ENCODE results near the gene MFSD11. TPM values are rescaled to one million over a fixed set of nuclear protein-coding genes. Genes with fewer than 3 reads are reported as not detected.

The MFSD11 gene
- total and polyA plus RNA-seq, 2 of the 8 experiments (the other 6 are each of a cell fraction or from before 2014, with no cell fraction given), result 17.7 to 19.8 TPM

DNA sequence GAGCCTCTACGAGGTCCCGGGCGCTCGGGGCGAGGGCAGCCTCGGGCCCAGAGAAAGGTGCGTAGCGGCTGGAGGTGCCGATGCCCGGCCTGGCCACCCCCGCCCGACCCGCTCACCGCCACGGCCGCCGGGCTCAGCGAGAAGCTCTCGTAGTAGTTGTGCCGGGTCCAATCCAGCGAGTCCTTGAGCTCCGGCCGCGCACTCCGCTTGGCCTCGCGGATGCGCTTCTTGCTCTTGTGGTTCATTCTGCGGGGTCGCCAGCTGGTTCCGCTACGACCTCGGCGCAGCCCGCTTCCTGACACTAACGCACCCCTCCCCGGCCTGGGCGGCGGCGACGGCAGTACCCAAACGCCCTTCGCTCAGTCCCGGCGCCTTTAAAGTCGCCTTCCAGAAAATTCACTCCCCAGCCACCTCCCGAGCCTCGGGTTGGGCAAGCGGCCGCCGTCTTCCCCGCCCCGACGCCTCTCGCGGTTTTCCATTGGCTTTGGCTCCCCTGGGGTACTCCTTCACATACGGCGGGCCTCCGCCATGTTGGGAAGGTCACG, 11.6 kb upstream of the MFSD11 start, which contains the start of gene JMJD6 (continued):
- TF ChIP-seq, protein P1, sequence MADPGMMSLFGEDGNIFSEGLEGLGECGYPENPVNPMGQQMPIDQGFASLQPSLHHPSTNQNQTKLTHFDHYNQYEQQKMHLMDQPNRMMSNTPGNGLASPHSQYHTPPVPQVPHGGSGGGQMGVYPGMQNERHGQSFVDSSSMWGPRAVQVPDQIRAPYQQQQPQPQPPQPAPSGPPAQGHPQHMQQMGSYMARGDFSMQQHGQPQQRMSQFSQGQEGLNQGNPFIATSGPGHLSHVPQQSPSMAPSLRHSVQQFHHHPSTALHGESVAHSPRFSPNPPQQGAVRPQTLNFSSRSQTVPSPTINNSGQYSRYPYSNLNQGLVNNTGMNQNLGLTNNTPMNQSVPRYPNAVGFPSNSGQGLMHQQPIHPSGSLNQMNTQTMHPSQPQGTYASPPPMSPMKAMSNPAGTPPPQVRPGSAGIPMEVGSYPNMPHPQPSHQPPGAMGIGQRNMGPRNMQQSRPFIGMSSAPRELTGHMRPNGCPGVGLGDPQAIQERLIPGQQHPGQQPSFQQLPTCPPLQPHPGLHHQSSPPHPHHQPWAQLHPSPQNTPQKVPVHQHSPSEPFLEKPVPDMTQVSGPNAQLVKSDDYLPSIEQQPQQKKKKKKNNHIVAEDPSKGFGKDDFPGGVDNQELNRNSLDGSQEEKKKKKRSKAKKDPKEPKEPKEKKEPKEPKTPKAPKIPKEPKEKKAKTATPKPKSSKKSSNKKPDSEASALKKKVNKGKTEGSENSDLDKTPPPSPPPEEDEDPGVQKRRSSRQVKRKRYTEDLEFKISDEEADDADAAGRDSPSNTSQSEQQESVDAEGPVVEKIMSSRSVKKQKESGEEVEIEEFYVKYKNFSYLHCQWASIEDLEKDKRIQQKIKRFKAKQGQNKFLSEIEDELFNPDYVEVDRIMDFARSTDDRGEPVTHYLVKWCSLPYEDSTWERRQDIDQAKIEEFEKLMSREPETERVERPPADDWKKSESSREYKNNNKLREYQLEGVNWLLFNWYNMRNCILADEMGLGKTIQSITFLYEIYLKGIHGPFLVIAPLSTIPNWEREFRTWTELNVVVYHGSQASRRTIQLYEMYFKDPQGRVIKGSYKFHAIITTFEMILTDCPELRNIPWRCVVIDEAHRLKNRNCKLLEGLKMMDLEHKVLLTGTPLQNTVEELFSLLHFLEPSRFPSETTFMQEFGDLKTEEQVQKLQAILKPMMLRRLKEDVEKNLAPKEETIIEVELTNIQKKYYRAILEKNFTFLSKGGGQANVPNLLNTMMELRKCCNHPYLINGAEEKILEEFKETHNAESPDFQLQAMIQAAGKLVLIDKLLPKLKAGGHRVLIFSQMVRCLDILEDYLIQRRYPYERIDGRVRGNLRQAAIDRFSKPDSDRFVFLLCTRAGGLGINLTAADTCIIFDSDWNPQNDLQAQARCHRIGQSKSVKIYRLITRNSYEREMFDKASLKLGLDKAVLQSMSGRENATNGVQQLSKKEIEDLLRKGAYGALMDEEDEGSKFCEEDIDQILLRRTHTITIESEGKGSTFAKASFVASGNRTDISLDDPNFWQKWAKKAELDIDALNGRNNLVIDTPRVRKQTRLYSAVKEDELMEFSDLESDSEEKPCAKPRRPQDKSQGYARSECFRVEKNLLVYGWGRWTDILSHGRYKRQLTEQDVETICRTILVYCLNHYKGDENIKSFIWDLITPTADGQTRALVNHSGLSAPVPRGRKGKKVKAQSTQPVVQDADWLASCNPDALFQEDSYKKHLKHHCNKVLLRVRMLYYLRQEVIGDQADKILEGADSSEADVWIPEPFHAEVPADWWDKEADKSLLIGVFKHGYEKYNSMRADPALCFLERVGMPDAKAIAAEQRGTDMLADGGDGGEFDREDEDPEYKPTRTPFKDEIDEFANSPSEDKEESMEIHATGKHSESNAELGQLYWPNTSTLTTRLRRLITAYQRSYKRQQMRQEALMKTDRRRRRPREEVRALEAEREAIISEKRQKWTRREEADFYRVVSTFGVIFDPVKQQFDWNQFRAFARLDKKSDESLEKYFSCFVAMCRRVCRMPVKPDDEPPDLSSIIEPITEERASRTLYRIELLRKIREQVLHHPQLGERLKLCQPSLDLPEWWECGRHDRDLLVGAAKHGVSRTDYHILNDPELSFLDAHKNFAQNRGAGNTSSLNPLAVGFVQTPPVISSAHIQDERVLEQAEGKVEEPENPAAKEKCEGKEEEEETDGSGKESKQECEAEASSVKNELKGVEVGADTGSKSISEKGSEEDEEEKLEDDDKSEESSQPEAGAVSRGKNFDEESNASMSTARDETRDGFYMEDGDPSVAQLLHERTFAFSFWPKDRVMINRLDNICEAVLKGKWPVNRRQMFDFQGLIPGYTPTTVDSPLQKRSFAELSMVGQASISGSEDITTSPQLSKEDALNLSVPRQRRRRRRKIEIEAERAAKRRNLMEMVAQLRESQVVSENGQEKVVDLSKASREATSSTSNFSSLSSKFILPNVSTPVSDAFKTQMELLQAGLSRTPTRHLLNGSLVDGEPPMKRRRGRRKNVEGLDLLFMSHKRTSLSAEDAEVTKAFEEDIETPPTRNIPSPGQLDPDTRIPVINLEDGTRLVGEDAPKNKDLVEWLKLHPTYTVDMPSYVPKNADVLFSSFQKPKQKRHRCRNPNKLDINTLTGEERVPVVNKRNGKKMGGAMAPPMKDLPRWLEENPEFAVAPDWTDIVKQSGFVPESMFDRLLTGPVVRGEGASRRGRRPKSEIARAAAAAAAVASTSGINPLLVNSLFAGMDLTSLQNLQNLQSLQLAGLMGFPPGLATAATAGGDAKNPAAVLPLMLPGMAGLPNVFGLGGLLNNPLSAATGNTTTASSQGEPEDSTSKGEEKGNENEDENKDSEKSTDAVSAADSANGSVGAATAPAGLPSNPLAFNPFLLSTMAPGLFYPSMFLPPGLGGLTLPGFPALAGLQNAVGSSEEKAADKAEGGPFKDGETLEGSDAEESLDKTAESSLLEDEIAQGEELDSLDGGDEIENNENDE (IDR thresholded peaks at IDR 0.05; ENCODE audit: insufficient replicate concordance, low read length), result no peak
- peak; percentile 82 to 94; a peak in 2 of 4 replicates for TF ChIP-seq SIN3A (conservative IDR thresholded peaks at IDR 0.05 in 1 of 2, IDR thresholded peaks at IDR 0.05 in 1 of 2; ENCODE audit: low read depth in 1 of 2, low read length in 2 of 2)
- no peak for TF ChIP-seq EZH2 (IDR thresholded peaks at IDR 0.05; ENCODE audit: low read depth, low read length, severe bottlenecking)
- TF ChIP-seq, protein P2, sequence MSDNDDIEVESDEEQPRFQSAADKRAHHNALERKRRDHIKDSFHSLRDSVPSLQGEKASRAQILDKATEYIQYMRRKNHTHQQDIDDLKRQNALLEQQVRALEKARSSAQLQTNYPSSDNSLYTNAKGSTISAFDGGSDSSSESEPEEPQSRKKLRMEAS (IDR thresholded peaks at IDR 0.05), result no peak
- TF ChIP-seq POLR2A (IDR thresholded peaks at IDR 0.05; ENCODE audit: control extremely low read depth in 1 of 2, low read depth in 2 of 2, low read length in 2 of 2), result peak in 1 of 2 experiments; percentile 43; a peak in 2 of 3 replicates
- no peak for TF ChIP-seq BCL11A (IDR thresholded peaks at IDR 0.05; ENCODE audit: low read depth in 2 of 2, low read length in 2 of 2)
- peak; percentile 33; the same call in 1 of the 2 replicates for TF ChIP-seq SIX5 (IDR thresholded peaks at IDR 0.05; ENCODE audit: low read depth, low read length)
- peak; percentile 83; the same call in 1 of the 2 replicates for TF ChIP-seq TAF1 (IDR thresholded peaks at IDR 0.05; ENCODE audit: low read depth, low read length)
- no peak for TF ChIP-seq SAP30 (IDR thresholded peaks at IDR 0.05; ENCODE audit: insufficient read depth, insufficient replicate concordance, low read length)
